GM12878 (cell line): ENCODE results near the gene SIN3B.

Experiments used
- EP300 ChIP-seq, 2 experiments: fragments of 150-350 bp in 1 of 2; IDR thresholded peaks; 2 replicates each; pipeline ENCODE4 v1.6.1; 2011 to 2012; ENCODE audit warnings: low read depth in 2 of 2, low read length in 2 of 2, borderline replicate concordance in 1 of 2, improper control_type of control experiment in 1 of 2, inconsistent platforms in 1 of 2; ENCODE audit not compliant: control insufficient read depth in 1 of 2
- TF ChIP-seq, protein P1 (sequence below): IDR thresholded peaks from 2 replicates; pipeline ENCODE4 v1.6.1; 2012; ENCODE audit warnings: low read depth, low read length, improper control_type of control experiment

DNA sequence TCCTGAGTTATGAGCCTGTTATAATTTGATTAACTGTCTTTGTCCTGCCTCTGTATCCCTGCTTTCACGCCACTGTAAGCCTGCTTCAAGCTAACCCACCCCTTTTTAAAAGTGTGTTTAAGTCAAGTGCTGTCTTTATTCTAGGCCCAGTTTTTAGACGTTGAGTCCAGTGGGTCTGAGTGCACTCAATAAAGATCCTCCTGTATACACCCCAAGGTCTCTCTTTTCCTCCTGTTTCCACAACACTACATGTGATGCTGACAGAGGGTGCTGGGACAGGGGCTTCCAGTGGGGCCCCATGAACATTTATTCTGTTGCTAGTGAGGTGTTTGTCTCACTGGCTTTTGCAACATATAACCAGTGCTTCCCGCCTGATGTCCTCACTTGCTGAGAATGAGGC, 52.9 kb downstream of the SIN3B start:
- TF ChIP-seq, protein P1, sequence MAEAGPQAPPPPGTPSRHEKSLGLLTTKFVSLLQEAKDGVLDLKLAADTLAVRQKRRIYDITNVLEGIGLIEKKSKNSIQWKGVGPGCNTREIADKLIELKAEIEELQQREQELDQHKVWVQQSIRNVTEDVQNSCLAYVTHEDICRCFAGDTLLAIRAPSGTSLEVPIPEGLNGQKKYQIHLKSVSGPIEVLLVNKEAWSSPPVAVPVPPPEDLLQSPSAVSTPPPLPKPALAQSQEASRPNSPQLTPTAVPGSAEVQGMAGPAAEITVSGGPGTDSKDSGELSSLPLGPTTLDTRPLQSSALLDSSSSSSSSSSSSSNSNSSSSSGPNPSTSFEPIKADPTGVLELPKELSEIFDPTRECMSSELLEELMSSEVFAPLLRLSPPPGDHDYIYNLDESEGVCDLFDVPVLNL = no peak
- TF ChIP-seq EP300 (IDR thresholded peaks at IDR 0.05; ENCODE audit: borderline replicate concordance in 1 of 2, control insufficient read depth in 1 of 2, low read depth in 2 of 2, low read length in 2 of 2) = no peak
